ENCODE results near the gene BRS3. TPM values are rescaled to one million over a fixed set of nuclear protein-coding genes. Genes with fewer than 3 reads are reported as not detected.

BRS3 gene
- total RNA-seq, 4 donors from 2014 or later, result not detected

GRCh38 chrX:136540226-136540625 lies 52.5 kb downstream of the BRS3 start:
- TF ChIP-seq POLR2A (IDR thresholded peaks at IDR 0.05), result no peak
- TF ChIP-seq, protein P1, sequence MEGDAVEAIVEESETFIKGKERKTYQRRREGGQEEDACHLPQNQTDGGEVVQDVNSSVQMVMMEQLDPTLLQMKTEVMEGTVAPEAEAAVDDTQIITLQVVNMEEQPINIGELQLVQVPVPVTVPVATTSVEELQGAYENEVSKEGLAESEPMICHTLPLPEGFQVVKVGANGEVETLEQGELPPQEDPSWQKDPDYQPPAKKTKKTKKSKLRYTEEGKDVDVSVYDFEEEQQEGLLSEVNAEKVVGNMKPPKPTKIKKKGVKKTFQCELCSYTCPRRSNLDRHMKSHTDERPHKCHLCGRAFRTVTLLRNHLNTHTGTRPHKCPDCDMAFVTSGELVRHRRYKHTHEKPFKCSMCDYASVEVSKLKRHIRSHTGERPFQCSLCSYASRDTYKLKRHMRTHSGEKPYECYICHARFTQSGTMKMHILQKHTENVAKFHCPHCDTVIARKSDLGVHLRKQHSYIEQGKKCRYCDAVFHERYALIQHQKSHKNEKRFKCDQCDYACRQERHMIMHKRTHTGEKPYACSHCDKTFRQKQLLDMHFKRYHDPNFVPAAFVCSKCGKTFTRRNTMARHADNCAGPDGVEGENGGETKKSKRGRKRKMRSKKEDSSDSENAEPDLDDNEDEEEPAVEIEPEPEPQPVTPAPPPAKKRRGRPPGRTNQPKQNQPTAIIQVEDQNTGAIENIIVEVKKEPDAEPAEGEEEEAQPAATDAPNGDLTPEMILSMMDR (IDR thresholded peaks at IDR 0.05), result no peak
- 65 to 87% methylated on average over 5 of the region's 5 CpGs for WGBS, 2 donors
- Histone ChIP-seq H3K27ac (no peak overlapping the region), H3K4me1 (no peaks in the 10 kb centered on the region), H3K36me3 (no peaks in the 10 kb centered on the region), H3K4me3 (no peak overlapping the region), H3K27me3 (no peaks in the 10 kb centered on the region), H3K9me3 (no peaks in the 10 kb centered on the region)
- intact Hi-C loops (cut with DNase I), result no loop called here
- no peak for DNase-seq

GRCh38 chrX:136541294-136541693 lies 53.5 kb downstream of the BRS3 start:
- Histone ChIP-seq H3K36me3 (no peaks in the 10 kb centered on the region), H3K9me3 (no peaks in the 10 kb centered on the region), H3K4me1 (no peaks in the 10 kb centered on the region), H3K27ac (no peak overlapping the region), H3K27me3 (no peaks in the 10 kb centered on the region), H3K4me3 (no peak overlapping the region)
- no peak for TF ChIP-seq POLR2A (IDR thresholded peaks at IDR 0.05)
- TF ChIP-seq, protein P1 (IDR thresholded peaks at IDR 0.05), result no peak
- no peak for DNase-seq
- 93% methylated on average over 3 of the region's 3 CpGs; no CpG with 5 or more reads in 1 of the 2 donors for WGBS, 2 donors
- intact Hi-C loops (cut with DNase I), result no loop called here

- Histone ChIP-seq H3K9me3 (no peaks in the 10 kb centered on the region), H3K4me1 (no peaks in the 10 kb centered on the region), H3K27me3 (no peaks in the 10 kb centered on the region), H3K27ac (no peak overlapping the region), H3K36me3 (no peaks in the 10 kb centered on the region), H3K4me3 (no peak overlapping the region)
- TF ChIP-seq POLR2A (IDR thresholded peaks at IDR 0.05), result no peak
- TF ChIP-seq, protein P1 (IDR thresholded peaks at IDR 0.05), result no peak
- DNase-seq, result no peak
- WGBS, 2 donors, result 63 to 72% methylated on average over 7 of the region's 7 CpGs
- intact Hi-C loops (cut with DNase I), result no loop called here
These were observed 54.5 kb downstream of the BRS3 start for GRCh38 chrX:136542281-136542680.

Other genes with a start within 250 kb of the BRS3 start
- 10 to 100 TPM in 1 of 4 donors, 1 to 10 TPM in 3; 1.3 to 11.8 (median 6.4) TPM for gene MAP7D3, start 236.5 kb upstream of the BRS3 start, total RNA-seq
- gene ADGRG4, start 187.0 kb upstream of the BRS3 start, total RNA-seq, result under 1 TPM in 1 of 4 donors, not detected in 3; 0.19 TPM
- gene HTATSF1, start 9.6 kb downstream of the BRS3 start, total RNA-seq, result 10 to 100 TPM; 23.5 to 46.9 (median 41.9) TPM
- gene VGLL1, start 44.3 kb downstream of the BRS3 start, total RNA-seq, result 1 to 10 TPM in 1 of 4 donors, under 1 TPM in 2, not detected in 1; 0.48 to 1.2 (median 0.76) TPM
- under 1 TPM in 3 of 4 donors, not detected in 1; 0.13 to 0.67 (median 0.38) TPM for gene CD40LG, start 160.2 kb downstream of the BRS3 start, total RNA-seq